Omental fat pad (tissue), 4 donors: ENCODE measurements around the gene PAX5. TPM values are rescaled to one million over a fixed set of nuclear protein-coding genes. Genes with fewer than 3 reads are reported as not detected.

Experiments used
- ATAC-seq: fragments of 150-250 bp; one replicate; pipeline ENCODE4 v1.9.1; 2016; ENCODE audit warnings: mild to moderate bottlenecking, moderate library complexity; ENCODE audit not compliant: low FRiP score
- DNase-seq: peaks from one replicate; pipeline ENCODE4 v3.0.0-alpha.2; 2019; ENCODE audit warnings: low spot score
- CTCF ChIP-seq, 3 donors: fragments of 450-650 bp; IDR thresholded peaks; one replicate each; pipeline ENCODE4 v1.5.1; 2016 to 2017; ENCODE audit warnings: antibody characterized with exemption in 3 of 3, mild to moderate bottlenecking in 3 of 3, moderate library complexity in 2 of 3
- total RNA-seq, 4 donors: library from RNA; depleted of rRNA; stranded (reverse); fragments of >200 nt; gene quantifications; one replicate each; pipeline ENCODE4 v1.1.0, GENCODE V29; 2016

The PAX5 gene
- total RNA-seq, 4 donors from 2014 or later, result 0.09 to 1.2 (median 0.24) TPM; not detected in 1

- TF ChIP-seq CTCF (IDR thresholded peaks at IDR 0.05), result no peak
- ATAC-seq (no peak), DNase-seq (no peak)
Measured at GRCh38 chr9:36858805-36859375, 175.2 kb downstream of the PAX5 start.

- TF ChIP-seq CTCF (IDR thresholded peaks at IDR 0.05), result no peak
- DNase-seq (no peak), ATAC-seq (no peak)
Measured at GRCh38 chr9:36855448-36856315, 178.4 kb downstream of the PAX5 start.

GRCh38 chr9:36854751-36855150 is 179.3 kb downstream of the PAX5 start:
- DNase-seq (no peak), ATAC-seq (no peak)
- no peak for TF ChIP-seq CTCF (IDR thresholded peaks at IDR 0.05)

- no peak for TF ChIP-seq CTCF (IDR thresholded peaks at IDR 0.05)
- ATAC-seq, result no peak
- no peak for DNase-seq
Measured at GRCh38 chr9:36854034-36854433, 180.0 kb downstream of the PAX5 start.

- ATAC-seq, result no peak
- no peak for TF ChIP-seq CTCF (IDR thresholded peaks at IDR 0.05)
- DNase-seq, result no peak
Measured at GRCh38 chr9:36853233-36853632, 180.8 kb downstream of the PAX5 start.

GRCh38 chr9:36849943-36850342 is 184.1 kb downstream of the PAX5 start:
- no peak for ATAC-seq
- no peak for DNase-seq
- no peak for TF ChIP-seq CTCF (IDR thresholded peaks at IDR 0.05)

GRCh38 chr9:36848946-36849345 is 185.1 kb downstream of the PAX5 start:
- no peak for ATAC-seq
- no peak for DNase-seq
- no peak for TF ChIP-seq CTCF (IDR thresholded peaks at IDR 0.05)
